B cell (primary cell): ENCODE measurements around the gene IRX4. TPM values are rescaled to one million over a fixed set of nuclear protein-coding genes. Genes with fewer than 3 reads are reported as not detected.

Experiments used
- ATAC-seq: fragments of 200-7000 bp; cut with Tn5 transposase; one replicate; pipeline ENCODE4 v1.10.0; 2021; ENCODE audit warnings: low read depth, mild to moderate bottlenecking, moderate number of reproducible peaks, moderate library complexity
- CTCF ChIA-PET: fragments of 350-600 bp; sonication (Branson Sonifier 250); formaldehyde crosslinking; loops from one replicate; lab custom pipeline; 2021; ENCODE audit warnings: antibody characterized with exemption, inconsistent platforms; lab: Charles Lee
- POLR2A ChIA-PET: fragments of 350-600 bp; sonication (Branson Sonifier 250); formaldehyde crosslinking; loops from one replicate; lab custom pipeline; 2021; ENCODE audit warnings: antibody characterized with exemption; lab: Charles Lee
- DNase-seq: peaks from one replicate; pipeline ENCODE4 v3.0.0; 2013
- H2AFZ ChIP-seq: 2 replicates; pipeline ENCODE4 v1.6.1; 2012; ENCODE audit warnings: mild to moderate bottlenecking, low read depth, low read length; ENCODE audit not compliant: insufficient read depth, poor library complexity, severe bottlenecking
- H3K27ac ChIP-seq, 2 donors: 1 replicate in 1 of 2; 2 replicates in 1 of 2; pipeline ENCODE4 v1.5.1; 2012 to 2013; ENCODE audit warnings: low read length in 2 of 2, mild to moderate bottlenecking in 2 of 2, moderate library complexity in 1 of 2
- H3K27me3 ChIP-seq, 4 experiments: fragments of 200-600 bp in 1 of 4; sonication (generic) in 1 of 4; replicated peaks in 1 of 4; 1 replicate in 2 of 4; 2 replicates in 2 of 4; pipeline versions ENCODE4 v1.6.1 to v1.7.0; 2013 to 2016; ENCODE audit warnings: low read length in 3 of 4, mild to moderate bottlenecking in 2 of 4, mixed read lengths in 1 of 4, moderate library complexity in 1 of 4; ENCODE audit not compliant: insufficient read depth in 4 of 4, control insufficient read depth in 3 of 4; ENCODE audit errors: control extremely low read depth in 1 of 4
- H3K36me3 ChIP-seq, 2 experiments: replicated peaks in 1 of 2; 1 replicate in 1 of 2; 2 replicates in 1 of 2; pipeline versions ENCODE4 v1.6.1 to v1.7.1; 2013; ENCODE audit warnings: low read length in 1 of 2; ENCODE audit not compliant: insufficient read depth in 2 of 2, control insufficient read depth in 1 of 2; ENCODE audit errors: control extremely low read depth in 1 of 2, extremely low read depth in 1 of 2
- H3K4me1 ChIP-seq, 2 donors: fragments of 200-600 bp in 1 of 2; sonication (generic) in 1 of 2; 1 replicate in 1 of 2; 2 replicates in 1 of 2; pipeline versions ENCODE4 v1.5.1 to v1.6.1; 2013 to 2017; ENCODE audit warnings: low read length in 2 of 2; ENCODE audit not compliant: control insufficient read depth in 2 of 2, insufficient read depth in 2 of 2
- H3K4me2 ChIP-seq: replicated peaks from 2 replicates; pipeline ENCODE3; 2012; ENCODE audit warnings: mild to moderate bottlenecking, low read depth, low read length; ENCODE audit not compliant: poor library complexity, severe bottlenecking
- H3K4me3 ChIP-seq, 5 experiments: fragments of 200-600 bp in 1 of 5; sonication (generic) in 1 of 5; 1 replicate in 3 of 5; 2 replicates in 2 of 5; pipeline versions ENCODE4 v1.5.1 to v1.7.0; 2011 to 2016; ENCODE audit warnings: low read length in 4 of 5, mild to moderate bottlenecking in 4 of 5, low read depth in 2 of 5, control low read depth in 1 of 5, moderate library complexity in 1 of 5; ENCODE audit not compliant: insufficient read depth in 1 of 5; ENCODE audit errors: control extremely low read depth in 1 of 5, extremely low read depth in 1 of 5
- H3K79me2 ChIP-seq: fragments of 200-600 bp; sonication (generic); one replicate; pipeline ENCODE4 v1.6.0; 2016; ENCODE audit warnings: low read length; ENCODE audit not compliant: control insufficient read depth, insufficient read depth
- H3K9ac ChIP-seq: fragments of 200-600 bp; sonication (generic); 2 replicates; pipeline ENCODE4 v1.6.1; 2017; ENCODE audit warnings: mild to moderate bottlenecking, low read length, moderate library complexity
- H3K9me3 ChIP-seq, 3 donors: one replicate each; pipeline versions ENCODE4 v1.6.1 to v1.7.1; 2013; ENCODE audit warnings: low read length in 2 of 3; ENCODE audit not compliant: control insufficient read depth in 2 of 3, insufficient read depth in 1 of 3; ENCODE audit errors: control extremely low read depth in 1 of 3
- H4K20me1 ChIP-seq: 2 replicates; pipeline ENCODE4 v1.6.0; 2012; ENCODE audit warnings: mild to moderate bottlenecking, low read length; ENCODE audit not compliant: insufficient read depth, control insufficient read depth, poor library complexity, severe bottlenecking
- H3K27ac Mint-ChIP-seq: one replicate; pipeline ENCODE4 v1.8.0; 2021; ENCODE audit warnings: mixed read lengths
- H3K27me3 Mint-ChIP-seq: one replicate; pipeline ENCODE4 v1.8.0; 2021; ENCODE audit warnings: mixed read lengths
- H3K4me1 Mint-ChIP-seq: one replicate; pipeline ENCODE4 v1.8.0; 2021; ENCODE audit warnings: mixed read lengths
- H3K4me3 Mint-ChIP-seq: one replicate; pipeline ENCODE4 v1.8.0; 2021; ENCODE audit warnings: mixed read lengths
- H3K9me3 Mint-ChIP-seq: one replicate; pipeline ENCODE4 v1.8.0; 2022; ENCODE audit warnings: mixed read lengths; ENCODE audit not compliant: insufficient read depth
- CTCF ChIP-seq: fragments of 200-600 bp; IDR thresholded peaks from one replicate; pipeline ENCODE4 v1.8.0; 2022; ENCODE audit warnings: antibody characterized with exemption, mild to moderate bottlenecking
- EZH2 ChIP-seq: IDR thresholded peaks from 2 replicates; pipeline ENCODE4 v1.6.1; 2012; ENCODE audit warnings: borderline replicate concordance, low read depth, mild to moderate bottlenecking, moderate library complexity, low read length; ENCODE audit not compliant: insufficient read depth, poor library complexity, severe bottlenecking
- WGBS: methylation state at CpG from one replicate; pipeline ENCODE4 v1.1.5; 2013; ENCODE audit warnings: missing lambda C conversion rate; ENCODE audit not compliant: insufficient coverage; 5-methylcytosine and 5-hydroxymethylcytosine counted together
- intact Hi-C: fragments of 100-400 bp; cut with micrococcal nuclease; formaldehyde crosslinking; loops from one replicate; pipeline ENCODE4 v1.10.0; 2022
- polyA plus RNA-seq: library from polyadenylated mRNA; depleted of rRNA; stranded (reverse); fragments of >200 nt; gene quantifications from 2 replicates; pipeline ENCODE4 v1.2.3, GENCODE V29; 2012
- total RNA-seq, 2 donors: library from RNA; stranded (reverse); fragments of 120-200 nt in 1 of 2; gene quantifications; 1 replicate in 1 of 2; 2 replicates in 1 of 2; pipeline versions ENCODE4 v1.2.3 to v1.2.4, GENCODE V29; 2013 to 2022

The IRX4 gene
- total and polyA plus RNA-seq, 2 donors (not counting 1 experiment from before 2014, with no cell fraction given): not detected

DNA sequence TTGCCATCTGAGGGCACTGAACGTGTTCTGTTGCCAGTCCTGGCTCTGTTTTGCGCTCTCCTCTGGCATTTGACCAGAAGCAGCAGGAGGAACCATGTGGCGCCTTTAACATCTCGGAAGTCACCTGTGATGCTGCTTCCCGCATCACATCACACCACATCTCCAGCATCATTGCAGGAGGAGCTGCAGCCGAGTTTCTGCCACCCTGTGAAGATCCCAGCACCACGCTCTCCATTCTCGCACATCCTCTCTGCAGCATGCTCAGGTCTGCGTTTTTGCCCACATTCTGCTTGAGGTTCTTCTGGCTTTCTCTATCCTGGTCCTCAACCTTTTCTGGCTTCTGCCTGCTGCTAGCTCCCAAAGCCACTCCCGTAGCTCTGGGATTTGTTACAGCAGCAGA, 11.0 kb upstream of the IRX4 start:
- Histone ChIP-seq H3K9ac (no peak overlapping the region), H3K9me3 (no peaks in the 10 kb centered on the region), H3K4me1 (no peaks in the 10 kb centered on the region), H3K27ac (no peak overlapping the region), H3K36me3 (no peaks in the 10 kb centered on the region), H2AFZ (no peak overlapping the region), H3K79me2 (no peaks in the 10 kb centered on the region), H4K20me1 (no peaks in the 10 kb centered on the region), H3K4me2 (no peak overlapping the region), H3K4me3 (no peak overlapping the region), H3K27me3 (peaks cover 0 to 16% (median 0%) of the 10 kb centered on the region in 4 experiments)
- Mint-ChIP-seq H3K9me3 (no peaks in the 10 kb centered on the region), H3K27ac (no peak overlapping the region), H3K4me3 (no peak overlapping the region), H3K4me1 (no peaks in the 10 kb centered on the region), H3K27me3 (peaks cover 48% of the 10 kb centered on the region)
- intact Hi-C loops: no loop called here
- no peak for ATAC-seq
- CTCF ChIA-PET: no interaction called here
- POLR2A ChIA-PET: no interaction called here
- WGBS: 81% methylated on average over 10 of the region's 10 CpGs
- no peak for DNase-seq
- TF ChIP-seq EZH2 (no peak), CTCF (no peak)

DNA sequence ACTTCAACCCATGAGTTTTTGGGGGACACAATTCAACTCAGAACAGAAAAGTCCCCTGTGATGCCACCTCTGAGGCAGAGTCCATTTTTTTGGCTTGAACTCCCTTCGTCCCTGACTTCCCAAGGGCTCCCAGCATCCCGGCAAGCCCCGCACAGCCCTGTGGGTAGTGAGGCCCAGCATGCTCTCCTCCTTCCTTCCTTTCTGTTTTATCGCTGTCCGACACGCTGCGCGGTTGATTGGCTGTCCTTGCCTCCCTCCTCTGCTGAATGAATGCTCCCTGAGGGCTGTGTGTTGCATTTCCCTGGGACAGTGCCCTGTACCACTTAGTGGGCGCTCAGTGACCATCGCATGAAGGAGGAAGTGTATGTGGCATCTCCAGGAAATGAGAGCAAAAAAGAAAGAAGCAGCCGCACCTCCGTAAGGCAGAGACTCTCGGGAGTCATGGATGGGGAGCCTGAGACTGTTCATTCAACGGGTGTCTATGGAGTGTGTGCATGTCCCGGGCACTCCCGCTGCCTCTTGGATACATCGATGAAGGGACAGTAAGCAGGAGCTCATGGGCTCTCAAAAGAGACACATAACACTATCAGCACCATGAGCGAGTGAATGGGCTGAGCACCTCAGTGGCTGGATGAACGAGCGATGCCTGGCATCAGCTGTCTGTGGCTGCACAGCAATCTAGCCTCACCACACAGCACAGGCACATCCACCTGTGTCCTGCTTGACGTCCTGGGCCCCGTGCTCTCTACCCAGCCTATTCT, 10.1 kb upstream of the IRX4 start:
- H3K27ac ChIP-seq: no peak overlapping the region
- TF ChIP-seq EZH2 (no peak), CTCF (no peak)
- DNase-seq (no peak), ATAC-seq (no peak)
- no peaks in the 10 kb centered on the region for H3K36me3 ChIP-seq
- H3K4me2 ChIP-seq: no peak overlapping the region
- CTCF ChIA-PET: no interaction called here
- no peak overlapping the region for H2AFZ ChIP-seq
- peaks cover 48% of the 10 kb centered on the region for H3K27me3 Mint-ChIP-seq
- no peaks in the 10 kb centered on the region for H3K9me3 ChIP-seq
- POLR2A ChIA-PET: no interaction called here
- no peak overlapping the region for H3K4me3 Mint-ChIP-seq
- intact Hi-C loops: no loop called here
- no peak overlapping the region for H3K27ac Mint-ChIP-seq
- H3K4me1 ChIP-seq: no peaks in the 10 kb centered on the region
- no peak overlapping the region for H3K4me3 ChIP-seq
- no peak overlapping the region for H3K9ac ChIP-seq
- no peaks in the 10 kb centered on the region for H4K20me1 ChIP-seq
- H3K9me3 Mint-ChIP-seq: no peaks in the 10 kb centered on the region
- H3K79me2 ChIP-seq: no peaks in the 10 kb centered on the region
- H3K27me3 ChIP-seq: peaks cover 0 to 18% (median 0%) of the 10 kb centered on the region in 4 experiments
- WGBS: 86% methylated on average over 19 of the region's 22 CpGs
- peaks cover 1% of the 10 kb centered on the region for H3K4me1 Mint-ChIP-seq
